Breast epithelium (tissue), 3 donors: ENCODE results near the gene GLDN.
"Not testable (repeated sequence)": the region's sequence is repeated elsewhere in the genome, so short reads cannot be mapped to it uniquely, and the experiment has no call there.

ENCODE experiments used
- POLR2A ChIP-seq: fragments of 450-650 bp; IDR thresholded peaks from one replicate; pipeline ENCODE4 v1.6.1; 2016; ENCODE audit warnings: antibody characterized with exemption, mild to moderate bottlenecking, moderate library complexity
- TF ChIP-seq, protein P1 (sequence below), 3 donors: fragments of 450-650 bp; IDR thresholded peaks; one replicate each; pipeline ENCODE4 v1.5.1; 2016 to 2017; ENCODE audit warnings: antibody characterized with exemption in 3 of 3, mild to moderate bottlenecking in 3 of 3, moderate library complexity in 3 of 3

DNA sequence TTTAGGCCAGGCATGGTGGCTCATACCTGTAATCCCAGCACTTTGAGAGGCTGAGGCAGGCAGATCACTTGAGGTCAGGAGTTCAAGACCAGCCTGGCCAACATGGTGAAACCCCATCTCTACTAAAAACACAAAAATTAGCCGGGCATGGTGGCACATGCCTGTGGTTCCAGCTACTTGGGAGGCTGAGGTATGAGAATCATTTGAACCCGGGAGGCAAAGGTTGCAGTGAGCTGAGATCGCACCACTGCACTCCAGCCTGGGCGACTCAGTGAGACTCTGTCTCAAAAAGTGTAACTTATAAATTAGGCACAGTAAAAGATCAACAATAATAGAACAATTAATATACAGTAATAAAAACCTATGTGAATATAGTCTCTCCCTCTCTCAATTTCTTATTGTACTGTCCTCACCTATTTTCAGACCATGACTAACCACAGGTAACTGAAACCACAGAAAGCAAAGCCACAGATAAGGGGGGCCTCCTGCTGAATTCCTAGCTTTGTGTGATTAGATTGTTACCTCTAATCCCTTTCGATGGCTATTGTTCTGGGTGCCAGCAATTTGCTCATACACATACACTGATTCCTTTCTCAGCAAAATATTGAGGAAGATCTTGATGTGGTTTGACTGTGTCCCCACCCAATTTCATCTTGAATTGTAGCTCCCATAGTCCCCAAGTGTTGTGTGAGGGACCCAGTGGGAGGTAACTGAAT is 104.7 kb downstream of the GLDN start:
- TF ChIP-seq, protein P1, sequence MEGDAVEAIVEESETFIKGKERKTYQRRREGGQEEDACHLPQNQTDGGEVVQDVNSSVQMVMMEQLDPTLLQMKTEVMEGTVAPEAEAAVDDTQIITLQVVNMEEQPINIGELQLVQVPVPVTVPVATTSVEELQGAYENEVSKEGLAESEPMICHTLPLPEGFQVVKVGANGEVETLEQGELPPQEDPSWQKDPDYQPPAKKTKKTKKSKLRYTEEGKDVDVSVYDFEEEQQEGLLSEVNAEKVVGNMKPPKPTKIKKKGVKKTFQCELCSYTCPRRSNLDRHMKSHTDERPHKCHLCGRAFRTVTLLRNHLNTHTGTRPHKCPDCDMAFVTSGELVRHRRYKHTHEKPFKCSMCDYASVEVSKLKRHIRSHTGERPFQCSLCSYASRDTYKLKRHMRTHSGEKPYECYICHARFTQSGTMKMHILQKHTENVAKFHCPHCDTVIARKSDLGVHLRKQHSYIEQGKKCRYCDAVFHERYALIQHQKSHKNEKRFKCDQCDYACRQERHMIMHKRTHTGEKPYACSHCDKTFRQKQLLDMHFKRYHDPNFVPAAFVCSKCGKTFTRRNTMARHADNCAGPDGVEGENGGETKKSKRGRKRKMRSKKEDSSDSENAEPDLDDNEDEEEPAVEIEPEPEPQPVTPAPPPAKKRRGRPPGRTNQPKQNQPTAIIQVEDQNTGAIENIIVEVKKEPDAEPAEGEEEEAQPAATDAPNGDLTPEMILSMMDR (IDR thresholded peaks at IDR 0.05): not testable (repeated sequence)
- not testable (repeated sequence) for TF ChIP-seq POLR2A
